WTC11 (cell line): ENCODE data around the gene LEF1. TPM values are rescaled to one million over a fixed set of nuclear protein-coding genes. Genes with fewer than 3 reads are reported as not detected.

Experiments
- ATAC-seq: fragments of 200-7000 bp; cut with Tn5 transposase; 2 replicates; pipeline ENCODE4 v1.10.0; 2021; ENCODE audit warnings: mild to moderate bottlenecking, moderate library complexity
- CTCF ChIA-PET: fragments of 300-600 bp; sonication (Branson Sonifier 250); formaldehyde crosslinking; loops from one replicate; lab custom pipeline; 2021; ENCODE audit warnings: antibody characterized with exemption; lab: Charles Lee
- POLR2A ChIA-PET: fragments of 350-600 bp; sonication (Branson Sonifier 250); formaldehyde crosslinking; loops from one replicate; lab custom pipeline; 2021; ENCODE audit warnings: antibody characterized with exemption; lab: Charles Lee
- DNase-seq: peaks from one replicate; pipeline ENCODE4 v3.0.0; 2021; ENCODE audit warnings: low spot score
- H3K27ac Mint-ChIP-seq: 2 replicates; pipeline ENCODE4 v1.8.0; 2021; ENCODE audit warnings: mixed read lengths
- H3K27me3 Mint-ChIP-seq: 2 replicates; pipeline ENCODE4 v1.8.0; 2021; ENCODE audit warnings: low read depth, mild to moderate bottlenecking, moderate library complexity, mixed read lengths
- H3K36me3 Mint-ChIP-seq: 2 replicates; pipeline ENCODE4 v1.8.0; 2021; ENCODE audit warnings: mixed read lengths
- H3K4me1 Mint-ChIP-seq: 2 replicates; pipeline ENCODE4 v1.8.0; 2022; ENCODE audit warnings: mixed read lengths
- H3K4me3 Mint-ChIP-seq: 2 replicates; pipeline ENCODE4 v1.8.0; 2021; ENCODE audit warnings: mild to moderate bottlenecking, moderate library complexity, mixed read lengths
- H3K9me3 Mint-ChIP-seq: 2 replicates; pipeline ENCODE4 v1.8.0; 2021; ENCODE audit warnings: mixed read lengths
- AR ChIP-seq: fragments of 250-450 bp; sonication (Bioruptor Pico); IDR thresholded peaks from 2 replicates; pipeline ENCODE4 v1.9.0; 2021; ENCODE audit warnings: mild to moderate bottlenecking
- CBFB ChIP-seq: sonication (generic); formaldehyde crosslinking; IDR thresholded peaks from 2 replicates; pipeline ENCODE4 v1.8.1; 2022; ENCODE audit warnings: mild to moderate bottlenecking, low read depth, missing genetic modification reagents
- HMGXB4 ChIP-seq: sonication (generic); formaldehyde crosslinking; IDR thresholded peaks from 2 replicates; pipeline ENCODE4 v1.8.1; 2023; ENCODE audit warnings: mild to moderate bottlenecking, moderate library complexity, missing genetic modification reagents
- IRF2 ChIP-seq: sonication (generic); formaldehyde crosslinking; IDR thresholded peaks from 2 replicates; pipeline ENCODE4 v1.8.0; 2022; ENCODE audit warnings: low read depth, missing genetic modification reagents, borderline replicate concordance
- MXD4 ChIP-seq: fragments of 250-450 bp; sonication (Bioruptor Pico); IDR thresholded peaks from 2 replicates; pipeline ENCODE4 v1.8.0; 2021; ENCODE audit warnings: mild to moderate bottlenecking, moderate library complexity, borderline replicate concordance
- NFATC4 ChIP-seq: fragments of 250-450 bp; sonication (Bioruptor Pico); IDR thresholded peaks from 2 replicates; pipeline ENCODE4 v1.9.0; 2021; ENCODE audit warnings: mild to moderate bottlenecking
- NR1H2 ChIP-seq: sonication (generic); formaldehyde crosslinking; IDR thresholded peaks from 2 replicates; pipeline ENCODE4 v1.9.0; 2021; ENCODE audit warnings: mild to moderate bottlenecking, moderate library complexity, missing genetic modification reagents
- NR3C1 ChIP-seq: sonication (generic); formaldehyde crosslinking; conservative IDR thresholded peaks from 2 replicates; pipeline ENCODE4 v1.8.1; 2023; ENCODE audit warnings: low read depth, mild to moderate bottlenecking, missing genetic modification reagents
- TP53 ChIP-seq: sonication (generic); formaldehyde crosslinking; IDR thresholded peaks from 2 replicates; pipeline ENCODE4 v1.8.1; 2023; ENCODE audit warnings: mild to moderate bottlenecking, missing genetic modification reagents
- ZNF219 ChIP-seq: sonication (generic); formaldehyde crosslinking; IDR thresholded peaks from 2 replicates; pipeline ENCODE4 v1.8.0; 2023; ENCODE audit warnings: missing genetic modification reagents, mild to moderate bottlenecking, borderline replicate concordance
- total RNA-seq: library from RNA; stranded (reverse); gene quantifications from 3 replicates; pipeline ENCODE4 v1.2.3, GENCODE V29; 2021
- TF ChIP-seq, protein P1 (sequence below): sonication (generic); formaldehyde crosslinking; IDR thresholded peaks from 2 replicates; pipeline ENCODE4 v1.8.1; 2023; ENCODE audit warnings: mild to moderate bottlenecking, missing genetic modification reagents, moderate library complexity
- TF ChIP-seq, protein P2 (sequence below): sonication (generic); formaldehyde crosslinking; IDR thresholded peaks from 2 replicates; pipeline ENCODE4 v1.8.1; 2023; ENCODE audit warnings: mild to moderate bottlenecking, missing genetic modification reagents
- TF ChIP-seq, protein P3 (sequence below): sonication (generic); formaldehyde crosslinking; IDR thresholded peaks from 2 replicates; pipeline ENCODE4 v1.8.1; 2022; ENCODE audit warnings: missing genetic modification reagents, borderline replicate concordance

The LEF1 gene
- total RNA-seq, 1 experiment from 2014 or later: 1.3 TPM

DNA sequence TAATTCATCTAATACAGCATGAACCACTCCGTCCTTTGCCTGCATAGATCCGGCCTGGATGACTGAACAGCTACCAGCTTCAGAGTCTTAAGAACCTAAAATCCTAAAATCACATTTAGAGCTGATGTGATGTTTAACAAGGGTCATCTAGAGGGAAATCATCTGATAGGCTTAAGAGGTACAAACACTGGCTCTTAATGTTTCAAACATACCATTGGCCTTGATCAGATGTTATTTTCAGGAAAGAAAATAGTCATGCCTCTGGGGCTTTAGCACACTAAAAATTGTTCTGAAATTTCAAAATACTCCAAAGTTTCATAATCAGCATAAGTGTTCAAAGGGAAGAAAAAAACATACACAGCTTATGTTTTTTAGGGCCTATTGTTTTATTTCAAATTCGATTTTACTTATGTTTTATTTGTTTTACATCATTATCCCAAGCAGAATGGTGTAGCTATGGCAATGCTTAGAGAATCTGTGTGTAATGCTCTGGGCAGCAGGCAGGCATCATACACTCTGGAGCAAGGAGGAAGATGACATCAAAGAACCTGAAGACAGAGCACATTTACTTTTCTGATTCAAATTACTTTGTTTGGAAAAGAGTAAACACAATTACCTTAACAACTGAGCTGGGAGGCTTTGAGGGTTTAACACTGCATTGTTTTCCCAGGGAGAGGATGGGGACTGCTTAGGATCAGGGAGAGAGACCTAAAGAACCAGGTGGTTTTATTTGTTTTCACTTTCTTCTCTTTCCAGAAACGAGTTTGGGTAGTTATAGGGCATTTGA, 25.3 kb upstream of the LEF1 start:
- Mint-ChIP-seq H3K4me3 (no peak overlapping the region), H3K9me3 (0 out of 2 replicates have a peak, but pooled peaks cover 3% of the 10 kb centered on the region), H3K27me3 (peaks cover 94% of the 10 kb centered on the region), H3K36me3 (no peaks in the 10 kb centered on the region), H3K4me1 (peaks cover 27% of the 10 kb centered on the region), H3K27ac (no peak overlapping the region)
- POLR2A ChIA-PET: no interaction called here
- peak; percentile 94 for ATAC-seq
- no peak for DNase-seq
- CTCF ChIA-PET: interaction anchor here (0.9 to 1.7 kb wide), 4 partner anchors 12 to 379 kb away, joined by 3 to 6 read pairs (median 4); no protein-coding TSS in a partner anchor
- no peak for TF ChIP-seq NR1H2
- TF ChIP-seq NR3C1: no peak
- no peak for TF ChIP-seq NFATC4 (CRISPR knock-in tag)
- TF ChIP-seq HMGXB4: no peak
- no peak for TF ChIP-seq MXD4 (CRISPR knock-in tag)
- TF ChIP-seq, protein P1, sequence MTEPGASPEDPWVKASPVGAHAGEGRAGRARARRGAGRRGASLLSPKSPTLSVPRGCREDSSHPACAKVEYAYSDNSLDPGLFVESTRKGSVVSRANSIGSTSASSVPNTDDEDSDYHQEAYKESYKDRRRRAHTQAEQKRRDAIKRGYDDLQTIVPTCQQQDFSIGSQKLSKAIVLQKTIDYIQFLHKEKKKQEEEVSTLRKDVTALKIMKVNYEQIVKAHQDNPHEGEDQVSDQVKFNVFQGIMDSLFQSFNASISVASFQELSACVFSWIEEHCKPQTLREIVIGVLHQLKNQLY (CRISPR knock-in tag): no peak
- TF ChIP-seq, protein P2, sequence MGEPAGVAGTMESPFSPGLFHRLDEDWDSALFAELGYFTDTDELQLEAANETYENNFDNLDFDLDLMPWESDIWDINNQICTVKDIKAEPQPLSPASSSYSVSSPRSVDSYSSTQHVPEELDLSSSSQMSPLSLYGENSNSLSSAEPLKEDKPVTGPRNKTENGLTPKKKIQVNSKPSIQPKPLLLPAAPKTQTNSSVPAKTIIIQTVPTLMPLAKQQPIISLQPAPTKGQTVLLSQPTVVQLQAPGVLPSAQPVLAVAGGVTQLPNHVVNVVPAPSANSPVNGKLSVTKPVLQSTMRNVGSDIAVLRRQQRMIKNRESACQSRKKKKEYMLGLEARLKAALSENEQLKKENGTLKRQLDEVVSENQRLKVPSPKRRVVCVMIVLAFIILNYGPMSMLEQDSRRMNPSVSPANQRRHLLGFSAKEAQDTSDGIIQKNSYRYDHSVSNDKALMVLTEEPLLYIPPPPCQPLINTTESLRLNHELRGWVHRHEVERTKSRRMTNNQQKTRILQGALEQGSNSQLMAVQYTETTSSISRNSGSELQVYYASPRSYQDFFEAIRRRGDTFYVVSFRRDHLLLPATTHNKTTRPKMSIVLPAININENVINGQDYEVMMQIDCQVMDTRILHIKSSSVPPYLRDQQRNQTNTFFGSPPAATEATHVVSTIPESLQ (CRISPR knock-in tag): no peak
- TF ChIP-seq TP53 (CRISPR knock-in tag): no peak
- TF ChIP-seq IRF2 (CRISPR knock-in tag): no peak
- TF ChIP-seq, protein P3, sequence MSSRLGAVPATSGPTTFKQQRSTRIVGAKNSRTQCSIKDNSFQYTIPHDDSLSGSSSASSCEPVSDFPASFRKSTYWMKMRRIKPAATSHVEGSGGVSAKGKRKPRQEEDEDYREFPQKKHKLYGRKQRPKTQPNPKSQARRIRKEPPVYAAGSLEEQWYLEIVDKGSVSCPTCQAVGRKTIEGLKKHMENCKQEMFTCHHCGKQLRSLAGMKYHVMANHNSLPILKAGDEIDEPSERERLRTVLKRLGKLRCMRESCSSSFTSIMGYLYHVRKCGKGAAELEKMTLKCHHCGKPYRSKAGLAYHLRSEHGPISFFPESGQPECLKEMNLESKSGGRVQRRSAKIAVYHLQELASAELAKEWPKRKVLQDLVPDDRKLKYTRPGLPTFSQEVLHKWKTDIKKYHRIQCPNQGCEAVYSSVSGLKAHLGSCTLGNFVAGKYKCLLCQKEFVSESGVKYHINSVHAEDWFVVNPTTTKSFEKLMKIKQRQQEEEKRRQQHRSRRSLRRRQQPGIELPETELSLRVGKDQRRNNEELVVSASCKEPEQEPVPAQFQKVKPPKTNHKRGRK (CRISPR knock-in tag): no peak
- no peak for TF ChIP-seq CBFB (CRISPR knock-in tag)

- no peak for ATAC-seq
- ChIA-PET POLR2A (no interaction called here), CTCF (no interaction called here)
- Mint-ChIP-seq H3K27me3 (peaks cover 92% of the 10 kb centered on the region), H3K36me3 (no peaks in the 10 kb centered on the region), H3K9me3 (0 out of 2 replicates have a peak, but pooled peaks cover 3% of the 10 kb centered on the region), H3K4me1 (peaks cover 27% of the 10 kb centered on the region), H3K27ac (no peak overlapping the region), H3K4me3 (no peak overlapping the region)
- TF ChIP-seq AR (CRISPR knock-in tag) (no peak), ZNF219 (CRISPR knock-in tag) (no peak), MXD4 (CRISPR knock-in tag) (no peak)
- no peak for DNase-seq
Observed at GRCh38 chr4:108192935-108193334, 24.2 kb upstream of the LEF1 start.
